GM12878 (cell line): Measurements from ENCODE around the gene CD48. TPM values are rescaled to one million over a fixed set of nuclear protein-coding genes. Genes with fewer than 3 reads are reported as not detected.

Experiments
- CEBPB ChIP-seq, 2 experiments: fragments of 150-350 bp in 1 of 2; IDR thresholded peaks; 2 replicates each; pipeline ENCODE4 v1.6.1; 2012 to 2014; ENCODE audit warnings: low read depth in 2 of 2, low read length in 2 of 2, borderline replicate concordance in 1 of 2, inconsistent platforms in 1 of 2
- ELK1 ChIP-seq: IDR thresholded peaks from 2 replicates; pipeline ENCODE4 v1.6.1; 2012; ENCODE audit warnings: low read depth, low read length, improper control_type of control experiment
- ESRRA ChIP-seq: IDR thresholded peaks from 2 replicates; pipeline ENCODE4 v1.6.1; 2012; ENCODE audit warnings: mild to moderate bottlenecking, low read length, improper control_type of control experiment
- HDAC2 ChIP-seq: fragments of 200-600 bp; sonication (generic); IDR thresholded peaks from 2 replicates; pipeline ENCODE4 v1.6.1; 2017
- JUND ChIP-seq: IDR thresholded peaks from 2 replicates; pipeline ENCODE4 v1.6.1; 2012; ENCODE audit warnings: low read depth, mild to moderate bottlenecking, low read length, improper control_type of control experiment, moderate library complexity
- MEF2B ChIP-seq: fragments of 450-650 bp; IDR thresholded peaks from 2 replicates; pipeline ENCODE4 v1.6.1; 2018; ENCODE audit warnings: mild to moderate bottlenecking, moderate library complexity; ENCODE audit not compliant: partially characterized antibody, poor library complexity, severe bottlenecking
- MTA3 ChIP-seq: IDR thresholded peaks from 2 replicates; pipeline ENCODE4 v1.6.1; 2012; ENCODE audit warnings: low read length, inconsistent platforms, borderline replicate concordance
- MXI1 ChIP-seq: fragments of 150-350 bp; IDR thresholded peaks from 2 replicates; pipeline ENCODE4 v1.6.1; 2011; ENCODE audit warnings: low read depth, mild to moderate bottlenecking, inconsistent platforms, low read length, improper control_type of control experiment
- MYC ChIP-seq: IDR thresholded peaks from 2 replicates; pipeline ENCODE4 v1.6.1; 2011; ENCODE audit warnings: mild to moderate bottlenecking, low read length, moderate library complexity, inconsistent platforms; ENCODE audit not compliant: insufficient read depth, insufficient replicate concordance, insufficient read length, severe bottlenecking
- NRF1 ChIP-seq: conservative IDR thresholded peaks from 2 replicates; pipeline ENCODE4 v1.6.1; 2011; ENCODE audit warnings: mild to moderate bottlenecking, low read depth, low read length, improper control_type of control experiment
- PBX3 ChIP-seq: IDR thresholded peaks from 2 replicates; pipeline ENCODE4 v1.6.1; 2011; ENCODE audit warnings: mild to moderate bottlenecking, low read depth, low read length, moderate library complexity; ENCODE audit not compliant: insufficient replicate concordance
- POU2F2 ChIP-seq: IDR thresholded peaks from 3 replicates; pipeline ENCODE4 v1.6.1; 2011; ENCODE audit warnings: low read depth, mild to moderate bottlenecking, low read length, borderline replicate concordance
- SKIL ChIP-seq: fragments of 450-650 bp; IDR thresholded peaks from 2 replicates; pipeline ENCODE4 v1.6.1; 2017; ENCODE audit warnings: mild to moderate bottlenecking, low read depth, inconsistent platforms; ENCODE audit not compliant: poor library complexity, severe bottlenecking
- WRNIP1 ChIP-seq: IDR thresholded peaks from 2 replicates; pipeline ENCODE4 v1.6.1; 2011; ENCODE audit warnings: low read depth, low read length, improper control_type of control experiment, borderline replicate concordance
- polyA plus RNA-seq, 11 experiments: library from polyadenylated mRNA; depleted of rRNA in 4 of 11; unstranded in 6 of 11; stranded (reverse) in 5 of 11; fragments of >200 nt; fragmentation: Nextera tagmentation in 4 of 11; fragmentation: Illumina TruSeq in 1 of 11; extraction: Ambion mirVana in 4 of 11; extraction: Trizol in 1 of 11; gene quantifications; 1 replicate in 1 of 11; 2 replicates in 10 of 11; pipeline versions ENCODE4 v1.2.1 to v1.2.3, GENCODE V29; 2011 to 2016; ENCODE audit warnings: inconsistent platforms in 2 of 11, missing spikeins in 2 of 11, low read depth in 1 of 11
- total RNA-seq, 4 experiments: library from RNA; depleted of rRNA in 3 of 4; stranded (reverse); fragments of >200 nt in 3 of 4; fragmentation: Illumina TruSeq in 1 of 4; extraction: Trizol in 1 of 4; gene quantifications; 2 replicates each; pipeline versions ENCODE4 v1.2.1 to v1.2.3, GENCODE V29; 2013 to 2021

CD48 gene
- total and polyA plus RNA-seq, 10 of the 15 experiments (the other 5 are each of a cell fraction or from before 2014, with no cell fraction given): 302 to 1,315 (median 430) TPM

GRCh38 chr1:160665330-160666078 is 46.1 kb downstream of the CD48 start (continued):
- TF ChIP-seq WRNIP1 (no peak), MYC (no peak), PBX3 (no peak), JUND (no peak), ESRRA (no peak), HDAC2 (no peak), CEBPB (IDR thresholded peaks at IDR 0.05; ENCODE audit: borderline replicate concordance in 1 of 2, low read depth in 2 of 2, low read length in 2 of 2) (peak in 1 of 2 experiments; percentile 61; a peak in 1 of 4 replicates), NRF1 (no peak), MTA3 (peak; percentile 49; the same call in 1 of the 2 replicates), MXI1 (no peak), ELK1 (no peak), MEF2B (no peak), SKIL (no peak), POU2F2 (peak; percentile 78; the same call in 2 of the 3 replicates)
